GM21717 (cell line): ENCODE data around the gene CT45A9.
"Not testable (repeated sequence)": the region's sequence is repeated elsewhere in the genome, so short reads cannot be mapped to it uniquely, and the experiment has no call there.

Experiments
- ATAC-seq: cut with Tn5 transposase; IDR thresholded peaks from one replicate; pipeline ENCODE4 v1.9.1; 2021; ENCODE audit warnings: mild to moderate bottlenecking, moderate library complexity; ENCODE audit not compliant: unreplicated experiment

Gene CT45A9

GRCh38 chrX:135871712-135872111 is at the start of gene CT45A9:
Gene CT45A9, minus strand, starts transcription at chrX:135871812. Its CDS starts 3,751 bp downstream, at chrX:135868061.
- not testable (repeated sequence) for ATAC-seq

- ATAC-seq, result not testable (repeated sequence)
Observed at GRCh38 chrX:135920516-135920915, 48.9 kb upstream of the CT45A9 start.

- no peak for ATAC-seq
Observed at GRCh38 chrX:135914404-135914803, 42.8 kb upstream of the CT45A9 start.

- no peak for ATAC-seq
Observed at GRCh38 chrX:135910251-135910650, 38.6 kb upstream of the CT45A9 start.

GRCh38 chrX:135893294-135893817 is 21.7 kb upstream of the CT45A9 start, which contains the start of the genes CT45A10 and SAGE1:
Gene CT45A10, minus strand, starts transcription at chrX:135893444. Its CDS starts 8,100 bp downstream, at chrX:135885344.
Gene SAGE1, plus strand, starts transcription at chrX:135893716. Its CDS starts 2,527 bp downstream, at chrX:135896243.
- ATAC-seq, result no peak

GRCh38 chrX:135892781-135893180 is 21.2 kb upstream of the CT45A9 start:
- no peak for ATAC-seq

GRCh38 chrX:135890087-135890585 is 18.5 kb upstream of the CT45A9 start:
- no peak for ATAC-seq

- not testable (repeated sequence) for ATAC-seq
Observed at GRCh38 chrX:135888976-135889375, 17.4 kb upstream of the CT45A9 start.

- not testable (repeated sequence) for ATAC-seq
Observed at GRCh38 chrX:135888230-135888629, 16.6 kb upstream of the CT45A9 start.

- ATAC-seq, result not testable (repeated sequence)
Observed at GRCh38 chrX:135882741-135883140, 11.1 kb upstream of the CT45A9 start.

- ATAC-seq, result not testable (repeated sequence)
Observed at GRCh38 chrX:135854438-135854837, 17.2 kb downstream of the CT45A9 start, which contains the start of gene CT45A8. Gene CT45A8, minus strand, starts transcription at chrX:135854538. Its CDS starts 3,755 bp downstream, at chrX:135850783.

GRCh38 chrX:135837180-135837579 is 34.4 kb downstream of the CT45A9 start, which contains the start of gene CT45A7:
Gene CT45A7, minus strand, starts transcription at chrX:135837280. Its CDS starts 3,747 bp downstream, at chrX:135833533.
- not testable (repeated sequence) for ATAC-seq

GRCh38 chrX:135819912-135820311 is 51.7 kb downstream of the CT45A9 start, which contains the start of gene CT45A2:
Gene CT45A2, minus strand, starts transcription at chrX:135820012. Its CDS starts 3,747 bp downstream, at chrX:135816265.
- ATAC-seq, result not testable (repeated sequence)
